Activated naive CD4-positive, alpha-beta T cell treated with anti-CD3 and anti-CD28 coated beads, Interleukin-2, amount 10 ng/mL, durations not matched to agents 7 days and 5 days (primary cell): ENCODE data around the gene DLG2.

ENCODE experiments used
- CTCF ChIA-PET: fragments of 350-600 bp; sonication (Branson Sonifier 250); formaldehyde crosslinking; loops from one replicate; lab custom pipeline; 2021; ENCODE audit warnings: antibody characterized with exemption; lab: Charles Lee
- DNase-seq: peaks from one replicate; pipeline ENCODE4 v3.0.0-alpha.2; 2020
- H3K27ac Mint-ChIP-seq: one replicate; pipeline ENCODE4 v1.8.0; 2021; ENCODE audit warnings: mild to moderate bottlenecking, moderate library complexity, mixed read lengths
- H3K27me3 Mint-ChIP-seq: one replicate; pipeline ENCODE4 v1.8.0; 2021; ENCODE audit warnings: mild to moderate bottlenecking, mixed read lengths
- H3K36me3 Mint-ChIP-seq: one replicate; pipeline ENCODE4 v1.8.0; 2021; ENCODE audit warnings: mixed read lengths
- H3K4me1 Mint-ChIP-seq: one replicate; pipeline ENCODE4 v1.8.0; 2021; ENCODE audit warnings: mixed read lengths
- H3K4me3 Mint-ChIP-seq: one replicate; pipeline ENCODE4 v1.8.0; 2021; ENCODE audit warnings: mild to moderate bottlenecking, moderate library complexity, mixed read lengths
- H3K9me3 Mint-ChIP-seq: one replicate; pipeline ENCODE4 v1.8.0; 2021; ENCODE audit warnings: mixed read lengths

DLG2 gene

GRCh38 chr11:83682611-83682973 lies 1944.6 kb downstream of the DLG2 start:
- no peaks in the 10 kb centered on the region for H3K27me3 Mint-ChIP-seq
- H3K4me1 Mint-ChIP-seq: no peaks in the 10 kb centered on the region
- no peak overlapping the region for H3K4me3 Mint-ChIP-seq
- no peak for DNase-seq
- H3K36me3 Mint-ChIP-seq: no peaks in the 10 kb centered on the region
- CTCF ChIA-PET: no interaction called here
- H3K27ac Mint-ChIP-seq: no peak overlapping the region
- no peaks in the 10 kb centered on the region for H3K9me3 Mint-ChIP-seq

GRCh38 chr11:83681906-83682610 lies 1945.1 kb downstream of the DLG2 start:
- Mint-ChIP-seq H3K27ac (no peak overlapping the region), H3K27me3 (no peaks in the 10 kb centered on the region), H3K4me3 (no peak overlapping the region), H3K36me3 (no peaks in the 10 kb centered on the region), H3K4me1 (no peaks in the 10 kb centered on the region), H3K9me3 (no peaks in the 10 kb centered on the region)
- DNase-seq: no peak
- CTCF ChIA-PET: no interaction called here

GRCh38 chr11:83681031-83681781 lies 1945.9 kb downstream of the DLG2 start:
- no peaks in the 10 kb centered on the region for H3K36me3 Mint-ChIP-seq
- CTCF ChIA-PET: interaction anchor here (1.2 kb wide), 1 partner anchor 13 kb away, joined by 4 read pairs; no protein-coding TSS in a partner anchor
- H3K27ac Mint-ChIP-seq: no peak overlapping the region

GRCh38 chr11:83680321-83680720 lies 1946.8 kb downstream of the DLG2 start:
- no peaks in the 10 kb centered on the region for H3K36me3 Mint-ChIP-seq
- DNase-seq: no peak
- no peaks in the 10 kb centered on the region for H3K9me3 Mint-ChIP-seq
- no peak overlapping the region for H3K4me3 Mint-ChIP-seq
- no peaks in the 10 kb centered on the region for H3K4me1 Mint-ChIP-seq
- CTCF ChIA-PET: interaction anchor here (1.2 kb wide), 1 partner anchor 12 kb away, joined by 4 read pairs; no protein-coding TSS in a partner anchor
- H3K27ac Mint-ChIP-seq: no peak overlapping the region
- no peaks in the 10 kb centered on the region for H3K27me3 Mint-ChIP-seq

More at GRCh38 chr11:83681031-83681781, 1945.9 kb downstream of the DLG2 start:
- DNase-seq: no peak
- Mint-ChIP-seq H3K4me3 (no peak overlapping the region), H3K9me3 (no peaks in the 10 kb centered on the region), H3K4me1 (no peaks in the 10 kb centered on the region), H3K27me3 (no peaks in the 10 kb centered on the region)

- Mint-ChIP-seq H3K27ac (no peak overlapping the region), H3K9me3 (no peaks in the 10 kb centered on the region), H3K4me3 (no peak overlapping the region), H3K27me3 (no peaks in the 10 kb centered on the region), H3K4me1 (no peaks in the 10 kb centered on the region), H3K36me3 (no peaks in the 10 kb centered on the region)
- CTCF ChIA-PET: no interaction called here
- DNase-seq: no peak
Observed at GRCh38 chr11:83678831-83679584, 1948.1 kb downstream of the DLG2 start.

- CTCF ChIA-PET: no interaction called here
- Mint-ChIP-seq H3K27ac (no peak overlapping the region), H3K36me3 (no peaks in the 10 kb centered on the region), H3K27me3 (no peaks in the 10 kb centered on the region), H3K4me3 (no peak overlapping the region), H3K4me1 (no peaks in the 10 kb centered on the region), H3K9me3 (no peaks in the 10 kb centered on the region)
- no peak for DNase-seq
Observed at GRCh38 chr11:83677730-83678129, 1949.4 kb downstream of the DLG2 start.

GRCh38 chr11:83676056-83676601 lies 1951.0 kb downstream of the DLG2 start:
- CTCF ChIA-PET: no interaction called here
- Mint-ChIP-seq H3K4me1 (no peaks in the 10 kb centered on the region), H3K27ac (no peak overlapping the region), H3K4me3 (no peak overlapping the region), H3K9me3 (no peaks in the 10 kb centered on the region), H3K36me3 (no peaks in the 10 kb centered on the region), H3K27me3 (no peaks in the 10 kb centered on the region)
- no peak for DNase-seq

- Mint-ChIP-seq H3K4me1 (no peaks in the 10 kb centered on the region), H3K9me3 (no peaks in the 10 kb centered on the region), H3K27me3 (no peaks in the 10 kb centered on the region), H3K27ac (no peak overlapping the region), H3K36me3 (no peaks in the 10 kb centered on the region), H3K4me3 (no peak overlapping the region)
- no peak for DNase-seq
- CTCF ChIA-PET: no interaction called here
Observed at GRCh38 chr11:83674102-83674896, 1952.8 kb downstream of the DLG2 start.

- Mint-ChIP-seq H3K27ac (no peak overlapping the region), H3K36me3 (no peaks in the 10 kb centered on the region), H3K9me3 (no peaks in the 10 kb centered on the region), H3K4me3 (no peak overlapping the region), H3K27me3 (no peaks in the 10 kb centered on the region), H3K4me1 (no peaks in the 10 kb centered on the region)
- CTCF ChIA-PET: no interaction called here
- DNase-seq: no peak
Observed at GRCh38 chr11:83671289-83671688, 1955.9 kb downstream of the DLG2 start.

- H3K9me3 Mint-ChIP-seq: no peaks in the 10 kb centered on the region
- CTCF ChIA-PET: no interaction called here
- no peaks in the 10 kb centered on the region for H3K27me3 Mint-ChIP-seq
- no peak for DNase-seq
- no peaks in the 10 kb centered on the region for H3K4me1 Mint-ChIP-seq
- H3K36me3 Mint-ChIP-seq: no peaks in the 10 kb centered on the region
- no peak overlapping the region for H3K27ac Mint-ChIP-seq
- H3K4me3 Mint-ChIP-seq: no peak overlapping the region
Observed at GRCh38 chr11:83666149-83666548, 1961.0 kb downstream of the DLG2 start.

- DNase-seq: no peak
- H3K27ac Mint-ChIP-seq: no peak overlapping the region
- H3K4me3 Mint-ChIP-seq: no peak overlapping the region
- CTCF ChIA-PET: no interaction called here
- no peaks in the 10 kb centered on the region for H3K27me3 Mint-ChIP-seq
- H3K4me1 Mint-ChIP-seq: no peaks in the 10 kb centered on the region
- H3K9me3 Mint-ChIP-seq: no peaks in the 10 kb centered on the region
- H3K36me3 Mint-ChIP-seq: no peaks in the 10 kb centered on the region
Observed at GRCh38 chr11:83663988-83664387, 1963.2 kb downstream of the DLG2 start.

- H3K27me3 Mint-ChIP-seq: no peaks in the 10 kb centered on the region
- no peaks in the 10 kb centered on the region for H3K4me1 Mint-ChIP-seq
- H3K27ac Mint-ChIP-seq: no peak overlapping the region
- no peak overlapping the region for H3K4me3 Mint-ChIP-seq
- no peaks in the 10 kb centered on the region for H3K9me3 Mint-ChIP-seq
- CTCF ChIA-PET: no interaction called here
- DNase-seq: no peak
- H3K36me3 Mint-ChIP-seq: no peaks in the 10 kb centered on the region
Observed at GRCh38 chr11:83663446-83663845, 1963.7 kb downstream of the DLG2 start.

- DNase-seq: no peak
- no peaks in the 10 kb centered on the region for H3K4me1 Mint-ChIP-seq
- H3K9me3 Mint-ChIP-seq: no peaks in the 10 kb centered on the region
- no peaks in the 10 kb centered on the region for H3K27me3 Mint-ChIP-seq
- H3K27ac Mint-ChIP-seq: no peak overlapping the region
- CTCF ChIA-PET: no interaction called here
- no peak overlapping the region for H3K4me3 Mint-ChIP-seq
- no peaks in the 10 kb centered on the region for H3K36me3 Mint-ChIP-seq
Observed at GRCh38 chr11:83662494-83662893, 1964.7 kb downstream of the DLG2 start.
